ENCODE results near the gene SLC19A3.

DNA sequence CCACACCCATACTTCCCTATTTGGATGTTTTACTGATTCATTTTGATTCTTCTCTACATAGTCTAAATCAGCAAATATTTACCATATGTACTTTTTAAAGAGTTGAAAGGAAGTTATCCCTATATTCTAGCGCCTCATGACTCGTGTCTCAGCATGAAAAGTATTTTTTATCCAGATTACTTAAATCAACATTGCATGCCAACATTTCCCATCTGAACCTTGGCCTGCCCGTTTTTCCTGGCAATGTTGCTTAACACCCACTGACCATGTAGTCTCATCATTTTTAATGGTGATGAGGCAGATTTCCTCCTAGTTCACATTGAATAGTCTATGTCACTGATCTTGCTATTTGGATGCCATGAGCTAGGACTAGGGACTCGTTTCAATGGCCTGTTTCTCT is 64.4 kb downstream of the SLC19A3 start:
- TF ChIP-seq, protein P1, sequence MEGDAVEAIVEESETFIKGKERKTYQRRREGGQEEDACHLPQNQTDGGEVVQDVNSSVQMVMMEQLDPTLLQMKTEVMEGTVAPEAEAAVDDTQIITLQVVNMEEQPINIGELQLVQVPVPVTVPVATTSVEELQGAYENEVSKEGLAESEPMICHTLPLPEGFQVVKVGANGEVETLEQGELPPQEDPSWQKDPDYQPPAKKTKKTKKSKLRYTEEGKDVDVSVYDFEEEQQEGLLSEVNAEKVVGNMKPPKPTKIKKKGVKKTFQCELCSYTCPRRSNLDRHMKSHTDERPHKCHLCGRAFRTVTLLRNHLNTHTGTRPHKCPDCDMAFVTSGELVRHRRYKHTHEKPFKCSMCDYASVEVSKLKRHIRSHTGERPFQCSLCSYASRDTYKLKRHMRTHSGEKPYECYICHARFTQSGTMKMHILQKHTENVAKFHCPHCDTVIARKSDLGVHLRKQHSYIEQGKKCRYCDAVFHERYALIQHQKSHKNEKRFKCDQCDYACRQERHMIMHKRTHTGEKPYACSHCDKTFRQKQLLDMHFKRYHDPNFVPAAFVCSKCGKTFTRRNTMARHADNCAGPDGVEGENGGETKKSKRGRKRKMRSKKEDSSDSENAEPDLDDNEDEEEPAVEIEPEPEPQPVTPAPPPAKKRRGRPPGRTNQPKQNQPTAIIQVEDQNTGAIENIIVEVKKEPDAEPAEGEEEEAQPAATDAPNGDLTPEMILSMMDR (IDR thresholded peaks at IDR 0.05) = no peak
- no peak for TF ChIP-seq POLR2A (IDR thresholded peaks at IDR 0.05)

Measured in uterus (tissue), 2 donors.